ENCODE measurements around the gene HOXA7. TPM values are rescaled to one million over a fixed set of nuclear protein-coding genes. Genes with fewer than 3 reads are reported as not detected.
A peak's percentile ranks its signal among the peaks of the same experiment; 100 is the strongest.

Gene HOXA7
- 0.95 and 1.7 TPM in 2 replicates for total RNA-seq (2014; rRNA removed; shearing (Covaris generic); ENCODE audit: low replicate concordance)

GRCh38 chr7:27156508-27156898 lies at the start of gene HOXA7:
TSS of gene HOXA7 (minus strand) at chr7:27156675. CDS start at chr7:27156545, 130 bp downstream.
- H3K4me3 ChIP-seq = peak within 1 kb of the TSS; percentile 83
- H3K27me3 ChIP-seq = no peaks in the 10 kb centered on the region
- H3K9me3 ChIP-seq = no peaks in the 10 kb centered on the region
- no peaks in the 10 kb centered on the region for H3K36me3 ChIP-seq
- peak; percentile 86 for DNase-seq

GRCh38 chr7:27205325-27206280 lies 49.1 kb upstream of the HOXA7 start:
- peaks cover 3% of the 10 kb centered on the region; the same call in 1 of the 2 replicates for H3K27me3 ChIP-seq
- no peaks in the 10 kb centered on the region for H3K36me3 ChIP-seq
- H3K9me3 ChIP-seq = no peaks in the 10 kb centered on the region
- no peak for DNase-seq
- no peak overlapping the region for H3K4me3 ChIP-seq

DNA sequence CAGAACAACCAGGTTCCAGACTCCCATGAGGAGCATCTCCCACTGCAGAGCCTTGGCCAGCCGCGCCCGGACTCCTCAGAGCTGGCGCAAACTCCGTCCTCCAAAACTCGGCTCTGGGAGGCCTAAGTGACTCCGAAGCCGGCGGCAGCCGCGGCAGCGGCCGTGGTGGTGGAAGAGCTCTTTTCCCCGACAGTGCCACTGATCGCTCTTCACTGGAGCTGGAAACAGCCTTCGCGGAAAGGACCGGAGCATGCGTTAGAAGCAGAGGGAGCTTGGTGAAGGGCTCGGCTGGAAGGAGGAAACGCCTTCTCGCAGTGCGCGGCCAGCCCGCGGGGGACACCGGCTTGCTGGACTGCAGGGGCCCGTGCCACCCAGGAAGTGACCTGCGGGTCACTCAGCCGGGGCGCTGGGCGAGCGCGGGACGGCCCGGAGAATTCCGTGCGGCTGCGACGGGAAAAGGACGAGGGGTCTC lies 48.4 kb upstream of the HOXA7 start:
- DNase-seq = no peak
- H3K9me3 ChIP-seq = no peaks in the 10 kb centered on the region
- peaks cover 3% of the 10 kb centered on the region; the same call in 1 of the 2 replicates for H3K27me3 ChIP-seq
- no peaks in the 10 kb centered on the region for H3K36me3 ChIP-seq
- H3K4me3 ChIP-seq = 0 out of 2 replicates have a peak overlapping the region, but pooled peaks have one; percentile 11

DNA sequence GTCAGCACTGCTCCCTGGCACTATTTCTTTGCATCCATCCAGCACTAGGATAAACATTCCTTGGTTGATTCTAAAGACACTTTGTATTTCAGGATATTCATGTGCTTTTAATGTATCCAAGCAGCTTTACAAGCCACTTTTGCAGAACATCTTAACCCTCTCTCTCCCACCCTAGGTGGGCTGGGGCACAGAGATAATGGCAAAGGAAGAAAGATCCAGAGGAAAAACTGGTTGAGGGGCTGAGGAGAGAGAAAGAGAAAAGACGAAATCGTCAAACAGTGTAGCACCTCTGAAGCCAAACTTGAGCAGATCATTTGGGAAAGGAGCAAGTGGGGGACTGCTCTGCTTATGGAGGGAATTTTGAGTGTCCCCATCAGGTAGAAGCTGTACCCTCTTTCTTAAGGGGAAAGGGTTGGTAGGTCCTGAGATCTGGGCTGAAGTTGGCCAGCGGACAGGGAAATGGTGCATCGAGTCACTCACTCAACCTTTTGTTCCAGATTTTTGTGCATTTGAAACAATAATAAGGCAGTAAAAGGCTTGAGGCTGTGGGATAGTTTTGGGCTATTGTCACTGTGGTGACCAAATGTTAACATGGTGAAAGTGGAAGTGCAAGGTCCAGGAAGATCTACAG lies 47.6 kb upstream of the HOXA7 start:
- no peak overlapping the region for H3K4me3 ChIP-seq
- H3K36me3 ChIP-seq = no peaks in the 10 kb centered on the region
- H3K9me3 ChIP-seq = no peaks in the 10 kb centered on the region
- no peak for DNase-seq
- H3K27me3 ChIP-seq = peaks cover 5% of the 10 kb centered on the region; the same call in 1 of the 2 replicates

- H3K4me3 ChIP-seq = no peak overlapping the region
- H3K36me3 ChIP-seq = no peaks in the 10 kb centered on the region
- no peak for DNase-seq
- H3K9me3 ChIP-seq = no peaks in the 10 kb centered on the region
- H3K27me3 ChIP-seq = peaks cover 7% of the 10 kb centered on the region; the same call in 1 of the 2 replicates
These were observed 47.0 kb upstream of the HOXA7 start for GRCh38 chr7:27203365-27203953.

DNA sequence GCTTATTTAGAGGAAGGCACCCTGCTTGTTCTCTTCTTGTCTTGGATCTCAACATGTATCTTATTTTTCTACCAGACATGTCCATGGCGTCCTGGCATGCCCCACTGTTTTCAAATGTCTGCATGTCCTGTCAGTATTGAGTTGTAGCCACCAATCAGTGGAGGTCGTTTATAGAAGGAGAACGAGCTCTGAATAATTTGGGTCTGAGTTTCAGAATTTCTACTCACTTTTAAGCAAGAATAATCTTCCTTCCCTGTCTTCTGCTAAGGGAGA lies 46.3 kb upstream of the HOXA7 start:
- H3K36me3 ChIP-seq = no peaks in the 10 kb centered on the region
- no peak overlapping the region for H3K4me3 ChIP-seq
- H3K27me3 ChIP-seq = peaks cover 9% of the 10 kb centered on the region; the same call in 1 of the 2 replicates
- no peaks in the 10 kb centered on the region for H3K9me3 ChIP-seq
- no peak for DNase-seq

DNA sequence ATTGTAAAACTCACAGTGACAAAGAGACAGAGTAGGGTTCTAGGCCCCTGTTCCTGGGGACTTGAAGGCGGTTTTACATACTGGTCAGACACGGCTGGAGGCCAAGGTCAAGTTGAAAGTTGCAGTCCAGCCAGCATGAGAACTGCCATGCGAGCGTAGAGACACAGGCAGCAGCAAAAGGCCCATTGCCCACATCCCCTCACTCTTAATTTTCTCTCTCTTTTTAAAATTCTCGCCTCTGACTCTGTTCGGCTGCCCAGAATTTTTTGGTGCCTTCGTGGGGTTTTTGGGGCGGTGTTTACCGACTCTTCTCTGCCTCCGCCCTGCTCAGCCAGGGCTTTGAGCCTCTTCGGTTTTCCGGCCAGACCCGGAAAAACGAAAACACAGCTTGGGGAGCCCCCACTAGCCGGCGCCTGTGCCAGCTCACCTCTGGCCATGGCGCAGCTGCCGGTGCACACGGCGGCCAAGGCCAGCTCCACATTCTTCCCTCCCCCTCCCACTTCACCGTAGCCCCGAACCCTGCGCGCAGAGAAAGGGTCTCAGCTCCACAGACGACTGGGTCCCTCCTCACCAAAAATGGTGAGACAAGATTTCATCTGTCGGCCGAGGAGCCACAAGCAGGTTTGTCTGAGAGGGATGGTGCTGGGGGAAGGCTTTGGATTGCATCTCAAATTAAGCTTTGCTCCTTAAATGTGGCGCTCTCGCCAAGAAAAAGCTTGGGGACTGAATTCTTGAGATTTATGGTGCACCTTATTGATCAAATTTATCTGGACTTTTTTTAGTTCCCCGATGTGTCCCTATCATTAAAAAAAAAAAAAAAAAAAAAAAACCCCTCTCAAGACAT lies 45.8 kb upstream of the HOXA7 start:
- Histone ChIP-seq H3K36me3 (no peaks in the 10 kb centered on the region), H3K9me3 (no peaks in the 10 kb centered on the region), H3K27me3 (peaks cover 14% of the 10 kb centered on the region; the same call in 1 of the 2 replicates), H3K4me3 (no peak overlapping the region)
- DNase-seq = no peak

- peaks cover 14% of the 10 kb centered on the region; the same call in 1 of the 2 replicates for H3K27me3 ChIP-seq
These were observed 45.1 kb upstream of the HOXA7 start for GRCh38 chr7:27201580-27202017.

DNA sequence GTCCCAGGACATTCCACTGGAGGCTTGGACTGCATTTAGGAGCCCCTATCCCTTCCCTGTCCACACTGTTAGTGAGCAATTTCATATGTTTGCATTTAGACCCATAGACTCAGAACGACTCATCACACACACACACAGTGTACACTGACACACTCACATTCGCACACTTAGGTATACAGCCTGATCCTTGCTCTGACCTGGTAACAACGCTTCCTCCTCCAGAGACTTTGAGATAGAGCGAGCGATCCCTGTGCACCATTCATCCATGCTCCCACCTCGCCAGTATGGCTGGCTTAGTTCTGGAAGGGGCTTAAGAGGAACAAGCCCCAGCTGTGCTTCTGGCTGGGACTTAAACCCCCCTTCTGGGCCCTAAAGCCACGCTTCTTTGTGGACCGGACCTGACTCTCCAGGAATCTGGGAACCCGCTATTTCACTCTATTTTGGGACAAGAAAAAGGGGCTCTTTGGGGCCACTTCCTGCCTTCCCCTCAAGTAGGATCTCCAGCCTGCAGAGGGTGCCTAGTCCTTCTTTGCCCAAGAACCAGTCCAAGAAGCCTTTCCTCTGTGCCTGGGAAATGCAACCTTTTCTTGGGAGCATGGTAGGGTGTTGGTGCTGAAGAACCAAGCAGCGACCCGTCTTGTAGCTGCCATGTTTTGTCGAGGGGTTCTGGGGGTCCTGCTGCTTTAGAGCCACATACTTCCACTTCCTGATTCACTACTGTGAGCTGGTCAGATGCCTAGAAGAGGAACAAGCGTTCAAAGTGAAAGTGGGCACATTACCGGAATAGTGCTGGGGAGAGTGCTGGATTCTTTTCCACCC lies 44.5 kb upstream of the HOXA7 start:
- no peaks in the 10 kb centered on the region for H3K36me3 ChIP-seq
- H3K27me3 ChIP-seq = peaks cover 14% of the 10 kb centered on the region; the same call in 1 of the 2 replicates
- DNase-seq = no peak
- H3K9me3 ChIP-seq = no peaks in the 10 kb centered on the region
- peak overlapping the region; percentile 51; the same call in 1 of the 2 replicates for H3K4me3 ChIP-seq

More at GRCh38 chr7:27201580-27202017, 45.1 kb upstream of the HOXA7 start:
- Histone ChIP-seq H3K36me3 (no peaks in the 10 kb centered on the region), H3K9me3 (no peaks in the 10 kb centered on the region), H3K4me3 (no peak overlapping the region)
- DNase-seq = no peak

GRCh38 chr7:27199849-27200760 lies 43.6 kb upstream of the HOXA7 start, which contains the start of gene HOXA13:
TSS of gene HOXA13 (minus strand) at chr7:27200091. CDS start at chr7:27200077, 14 bp downstream.
- DNase-seq = peak; percentile 74

GRCh38 chr7:27198871-27199801 lies 42.7 kb upstream of the HOXA7 start:
- DNase-seq = peak; percentile 40
- H3K9me3 ChIP-seq = no peaks in the 10 kb centered on the region
- H3K27me3 ChIP-seq = peaks cover 11% of the 10 kb centered on the region; the same call in 1 of the 2 replicates
- H3K4me3 ChIP-seq = peak overlapping the region; percentile 35
- H3K36me3 ChIP-seq = no peaks in the 10 kb centered on the region

More at GRCh38 chr7:27199849-27200760, 43.6 kb upstream of the HOXA7 start, which contains the start of gene HOXA13:
- no peaks in the 10 kb centered on the region for H3K36me3 ChIP-seq
- H3K27me3 ChIP-seq = peaks cover 14% of the 10 kb centered on the region; the same call in 1 of the 2 replicates
- H3K9me3 ChIP-seq = no peaks in the 10 kb centered on the region
- peak within 1 kb of the TSS; percentile 51 for H3K4me3 ChIP-seq

- Histone ChIP-seq H3K36me3 (no peaks in the 10 kb centered on the region), H3K9me3 (no peaks in the 10 kb centered on the region), H3K4me3 (no peak overlapping the region), H3K27me3 (peaks cover 11% of the 10 kb centered on the region; the same call in 1 of the 2 replicates)
- DNase-seq = no peak
These were observed 41.8 kb upstream of the HOXA7 start for GRCh38 chr7:27198138-27198841.
